Keratinocyte (primary cell): ENCODE data around the gene GIMAP8. TPM values are rescaled to one million over a fixed set of nuclear protein-coding genes. Genes with fewer than 3 reads are reported as not detected.

Experiments used
- DNase-seq: peaks from one replicate; pipeline ENCODE4 v3.0.0-alpha.2; 2011; ENCODE audit warnings: low read depth, missing footprints, low spot score
- FAIRE-seq: peaks from 2 replicates; lab custom pipeline; 2011; peaks lifted over from hg19 to GRCh38; lab: Jason Lieb, UNC
- H2AFZ ChIP-seq: 2 replicates; pipeline ENCODE4 v1.6.0; 2012; ENCODE audit warnings: low read length, control low read depth, inconsistent platforms; ENCODE audit not compliant: control insufficient read depth
- H3K27ac ChIP-seq: 2 replicates; pipeline ENCODE4 v1.5.1; 2011; ENCODE audit warnings: low read length; ENCODE audit not compliant: control insufficient read depth, insufficient read depth
- H3K27me3 ChIP-seq: 3 replicates; pipeline ENCODE4 v1.6.0; 2011; ENCODE audit warnings: low read length; ENCODE audit not compliant: control insufficient read depth, insufficient read depth; ENCODE audit errors: extremely low read depth
- H3K36me3 ChIP-seq, 2 experiments: 2 replicates in 1 of 2; 3 replicates in 1 of 2; pipeline ENCODE4 v1.5.1; 2011; ENCODE audit warnings: low read length in 2 of 2, mild to moderate bottlenecking in 1 of 2; ENCODE audit not compliant: control insufficient read depth in 2 of 2, insufficient read depth in 2 of 2; ENCODE audit errors: extremely low read depth in 1 of 2
- H3K4me1 ChIP-seq: 3 replicates; pipeline ENCODE4 v1.5.1; 2011; ENCODE audit warnings: low read length; ENCODE audit not compliant: control insufficient read depth, insufficient read depth; ENCODE audit errors: extremely low read depth
- H3K4me2 ChIP-seq: 3 replicates; pipeline ENCODE4 v1.6.0; 2011; ENCODE audit warnings: low read depth, low read length; ENCODE audit not compliant: control insufficient read depth, insufficient read depth; ENCODE audit errors: extremely low read depth
- H3K4me3 ChIP-seq, 3 experiments: fragments of 200-600 bp in 1 of 3; sonication (generic) in 1 of 3; 2 replicates in 2 of 3; 3 replicates in 1 of 3; pipeline ENCODE4 v1.5.1; 2011 to 2016; ENCODE audit warnings: low read length in 3 of 3, mild to moderate bottlenecking in 3 of 3, control low read depth in 2 of 3, inconsistent platforms in 1 of 3, low read depth in 1 of 3, mixed read lengths in 1 of 3, mixed run types in 1 of 3, moderate library complexity in 1 of 3; ENCODE audit not compliant: control insufficient read depth in 2 of 3, insufficient read depth in 2 of 3; ENCODE audit errors: extremely low read depth in 1 of 3
- H3K79me2 ChIP-seq: 2 replicates; pipeline ENCODE4 v1.6.0; 2012; ENCODE audit warnings: low read length; ENCODE audit not compliant: control insufficient read depth, insufficient read depth
- H3K9ac ChIP-seq: 3 replicates; pipeline ENCODE4 v1.6.0; 2011; ENCODE audit warnings: low read length; ENCODE audit not compliant: control insufficient read depth, insufficient read depth; ENCODE audit errors: extremely low read depth
- H3K9me1 ChIP-seq: 3 replicates; pipeline ENCODE4 v1.6.0; 2011; ENCODE audit warnings: low read length; ENCODE audit not compliant: control insufficient read depth, insufficient read depth; ENCODE audit errors: extremely low read depth
- H3K9me3 ChIP-seq: 2 replicates; pipeline ENCODE4 v1.5.1; 2012; ENCODE audit warnings: low read depth, low read length; ENCODE audit not compliant: control insufficient read depth
- H4K20me1 ChIP-seq: 3 replicates; pipeline ENCODE4 v1.6.0; 2011; ENCODE audit warnings: low read length; ENCODE audit not compliant: control insufficient read depth, insufficient read depth; ENCODE audit errors: extremely low read depth
- CTCF ChIP-seq, 3 experiments: IDR thresholded peaks in 1 of 3; conservative IDR thresholded peaks in 1 of 3; optimal IDR thresholded peaks in 1 of 3; 2 replicates in 2 of 3; 3 replicates in 1 of 3; pipeline versions ENCODE3 to v1.5.1; 2011; ENCODE audit warnings: low read length in 3 of 3, mild to moderate bottlenecking in 3 of 3, moderate library complexity in 2 of 3, control low read depth in 1 of 3, inconsistent platforms in 1 of 3; ENCODE audit not compliant: insufficient read depth in 2 of 3; ENCODE audit errors: extremely low read depth in 1 of 3
- EZH2 ChIP-seq: IDR thresholded peaks from one replicate; pipeline ENCODE4 v1.6.1; 2012; ENCODE audit warnings: inconsistent platforms, mild to moderate bottlenecking, low read length, moderate library complexity
- dilution Hi-C: fragments of 300-500 bp; cut with MboI; formaldehyde crosslinking; loops from one replicate; pipeline ENCODE4 v1.7.0; 2020; ENCODE audit warnings: low sequenced_read_pairs; ENCODE audit not compliant: extremely low pct_ligation_motif_present
- polyA plus RNA-seq, 5 experiments: library from polyadenylated mRNA; depleted of rRNA in 3 of 5; stranded (reverse) in 3 of 5; stranded (forward) in 1 of 5; unstranded in 1 of 5; fragments of >200 nt; gene quantifications; 1 replicate in 1 of 5; 2 replicates in 3 of 5; 3 replicates in 1 of 5; pipeline versions ENCODE4 v1.2.1 to v1.2.3, GENCODE V29; 2011 to 2012; ENCODE audit warnings: missing spikeins in 2 of 5, low read depth in 1 of 5, low replicate concordance in 1 of 5

Gene GIMAP8
- polyA plus RNA-seq, 1 donor (not counting 4 experiments of a cell fraction or from before 2014, with no cell fraction given): 0.26 TPM

DNA sequence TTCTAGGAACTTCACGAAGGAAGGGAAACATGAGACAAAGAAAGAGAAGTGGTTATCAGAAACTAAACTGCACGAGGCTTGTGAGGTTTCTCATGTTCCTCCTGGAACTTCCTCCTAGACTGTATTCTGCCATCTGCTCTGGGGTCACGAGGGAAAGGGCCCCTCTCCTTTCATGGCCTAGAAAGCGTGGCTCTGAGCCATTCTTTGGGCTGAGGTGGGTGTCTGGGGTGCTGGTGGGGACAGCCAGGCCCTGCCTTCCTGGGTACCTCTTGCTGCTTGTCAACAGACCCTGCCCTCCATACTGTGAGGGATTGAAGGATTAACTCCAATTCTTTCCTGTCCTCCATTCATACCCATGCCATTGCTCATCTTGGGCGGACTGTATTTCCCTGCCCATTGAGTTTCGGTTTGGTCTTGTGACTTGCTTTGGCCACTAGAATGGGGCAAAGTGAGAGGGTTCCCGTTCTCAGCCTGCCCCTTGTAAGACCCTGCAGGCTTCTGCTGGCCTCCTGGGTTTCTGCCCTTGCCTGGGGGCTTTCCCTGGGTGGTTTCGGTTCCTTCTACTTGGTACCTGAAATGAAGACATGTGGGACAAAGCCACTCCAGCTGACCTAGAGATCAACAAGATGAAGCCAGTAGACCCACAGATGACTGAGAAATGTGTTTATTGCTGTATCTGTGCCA lies 14.9 kb upstream of the GIMAP8 start:
- TF ChIP-seq CTCF (optimal IDR thresholded peaks at IDR 0.05 in 1 of 3, IDR thresholded peaks at IDR 0.05 in 1 of 3, conservative IDR thresholded peaks at IDR 0.05 in 1 of 3; ENCODE audit: extremely low read depth in 1 of 3, insufficient read depth in 2 of 3, low read length in 3 of 3): no peak
- TF ChIP-seq EZH2: no peak
- H3K9ac ChIP-seq: no peak overlapping the region
- FAIRE-seq: no peak
- no peaks in the 10 kb centered on the region for H3K36me3 ChIP-seq
- DNase-seq: no peak
- H3K27me3 ChIP-seq: no peaks in the 10 kb centered on the region
- no peak overlapping the region for H3K4me3 ChIP-seq
- H3K27ac ChIP-seq: no peak overlapping the region
- no peaks in the 10 kb centered on the region for H3K9me1 ChIP-seq
- no peaks in the 10 kb centered on the region for H4K20me1 ChIP-seq
- no peaks in the 10 kb centered on the region for H3K4me1 ChIP-seq
- dilution Hi-C loops: no loop called here
- no peak overlapping the region for H3K4me2 ChIP-seq
- no peaks in the 10 kb centered on the region for H3K9me3 ChIP-seq
- no peaks in the 10 kb centered on the region for H3K79me2 ChIP-seq
- H2AFZ ChIP-seq: no peak overlapping the region

GRCh38 chr7:150439967-150440366 lies 10.5 kb upstream of the GIMAP8 start:
- TF ChIP-seq EZH2 (no peak), CTCF (optimal IDR thresholded peaks at IDR 0.05 in 1 of 3, IDR thresholded peaks at IDR 0.05 in 1 of 3, conservative IDR thresholded peaks at IDR 0.05 in 1 of 3; ENCODE audit: extremely low read depth in 1 of 3, insufficient read depth in 2 of 3, low read length in 3 of 3) (no peak)
- dilution Hi-C loops: no loop called here
- Histone ChIP-seq H3K27me3 (no peaks in the 10 kb centered on the region), H4K20me1 (no peaks in the 10 kb centered on the region), H3K9me3 (peaks cover 5% of the 10 kb centered on the region), H2AFZ (no peak overlapping the region), H3K27ac (no peak overlapping the region), H3K4me3 (no peak overlapping the region), H3K4me1 (no peaks in the 10 kb centered on the region), H3K9me1 (no peaks in the 10 kb centered on the region), H3K4me2 (no peak overlapping the region), H3K79me2 (no peaks in the 10 kb centered on the region), H3K36me3 (no peaks in the 10 kb centered on the region), H3K9ac (no peak overlapping the region)
- DNase-seq (no peak), FAIRE-seq (no peak)
